ENCODE measurements around the gene DYNC1LI1.

GRCh38 chr3:32502118-32502945, 68.3 kb downstream of the DYNC1LI1 start, which contains the start of gene CMTM6:
- TF ChIP-seq CTCF (IDR thresholded peaks at IDR 0.05; ENCODE audit: poor library complexity): no peak
- TF ChIP-seq EZH2 (IDR thresholded peaks at IDR 0.05; ENCODE audit: borderline replicate concordance): no peak
- no peak for TF ChIP-seq EZH2phosphoT487 (IDR thresholded peaks at IDR 0.05; ENCODE audit: low read depth, severe bottlenecking, unreplicated experiment)

Data from hepatocyte (in vitro differentiated cells).